DND-41 (cell line): ENCODE results near the gene SOX8.

ENCODE experiments used
- ATAC-seq: fragments of 200-7000 bp; cut with Tn5 transposase; 3 replicates; pipeline ENCODE4 v1.9.1; 2021; ENCODE audit warnings: low read depth; ENCODE audit not compliant: insufficient read depth
- DNase-seq: peaks from one replicate; pipeline ENCODE4 v3.0.0-alpha.2; 2020
- H2AFZ ChIP-seq: 2 replicates; pipeline ENCODE4 v1.6.0; 2012; ENCODE audit warnings: low read depth, low read length
- H3K27ac ChIP-seq: 2 replicates; pipeline ENCODE4 v1.5.1; 2012; ENCODE audit warnings: low read length, inconsistent platforms
- H3K27me3 ChIP-seq: fragments of 200-600 bp; sonication (generic); 2 replicates; pipeline ENCODE4 v1.6.0; 2012; ENCODE audit warnings: low read length, mild to moderate bottlenecking, inconsistent platforms; ENCODE audit not compliant: insufficient read depth, poor library complexity
- H3K36me3 ChIP-seq: 2 replicates; pipeline ENCODE4 v1.5.1; 2012; ENCODE audit warnings: low read length, inconsistent platforms; ENCODE audit not compliant: insufficient read depth
- H3K4me1 ChIP-seq: 2 replicates; pipeline ENCODE4 v1.5.1; 2012; ENCODE audit warnings: mild to moderate bottlenecking, low read length; ENCODE audit not compliant: insufficient read depth
- H3K4me2 ChIP-seq: 2 replicates; pipeline ENCODE4 v1.6.0; 2012; ENCODE audit warnings: mild to moderate bottlenecking, moderate library complexity, low read length, inconsistent platforms; ENCODE audit not compliant: insufficient read depth
- H3K4me3 ChIP-seq, 2 experiments: fragments of 200-600 bp in 1 of 2; shearing (Covaris generic) in 1 of 2; 2 replicates each; pipeline ENCODE4 v1.5.1; 2012 to 2016; ENCODE audit warnings: inconsistent platforms in 2 of 2, low read length in 2 of 2, mild to moderate bottlenecking in 2 of 2, low read depth in 1 of 2, moderate library complexity in 1 of 2
- H3K79me2 ChIP-seq: 2 replicates; pipeline ENCODE4 v1.6.0; 2012; ENCODE audit warnings: low read length, inconsistent platforms; ENCODE audit not compliant: insufficient read depth
- H3K9ac ChIP-seq: 2 replicates; pipeline ENCODE4 v1.6.0; 2012; ENCODE audit warnings: low read depth, mild to moderate bottlenecking, inconsistent platforms, low read length, moderate library complexity
- H3K9me3 ChIP-seq: 2 replicates; pipeline ENCODE4 v1.5.1; 2012; ENCODE audit warnings: low read length, moderate library complexity, mild to moderate bottlenecking, inconsistent platforms; ENCODE audit not compliant: insufficient read depth, severe bottlenecking
- H4K20me1 ChIP-seq: 2 replicates; pipeline ENCODE4 v1.6.0; 2012; ENCODE audit warnings: low read length; ENCODE audit not compliant: insufficient read depth
- CTCF ChIP-seq: IDR thresholded peaks from 2 replicates; pipeline ENCODE4 v1.5.1; 2012; ENCODE audit warnings: borderline replicate concordance, low read length, moderate library complexity, mild to moderate bottlenecking; ENCODE audit not compliant: poor library complexity, severe bottlenecking; ENCODE audit errors: extremely low read depth
- EZH2 ChIP-seq: IDR thresholded peaks from 3 replicates; pipeline ENCODE4 v1.6.1; 2012; ENCODE audit warnings: borderline replicate concordance, low read depth, mild to moderate bottlenecking, moderate library complexity, low read length, inconsistent platforms; ENCODE audit not compliant: severe bottlenecking

The SOX8 gene

DNA sequence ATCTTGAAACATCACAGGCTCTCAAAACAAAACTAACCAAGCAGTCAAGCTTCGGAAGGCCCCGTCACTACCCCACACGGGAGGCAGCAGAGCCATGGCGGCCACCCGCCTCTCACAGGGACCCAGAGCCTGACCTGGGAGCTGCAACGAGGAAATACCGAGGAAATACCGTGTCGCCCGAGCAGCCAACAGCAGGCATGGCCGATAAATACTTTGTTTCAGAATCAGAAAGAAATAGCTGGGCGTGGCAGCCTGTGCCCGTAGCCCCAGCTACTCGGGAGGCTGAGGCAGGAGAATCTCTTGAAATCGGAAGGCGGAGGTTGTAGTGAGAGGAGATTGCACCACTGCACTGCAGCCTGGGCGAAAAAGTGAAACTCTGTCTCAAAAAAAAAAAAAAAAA lies 17.7 kb upstream of the SOX8 start:
- DNase-seq (no peak), ATAC-seq (no peak)
- H3K9me3 ChIP-seq, result peaks cover 6% of the 10 kb centered on the region
- no peak for TF ChIP-seq EZH2
- TF ChIP-seq CTCF, result no peak
- no peak overlapping the region for H3K4me3 ChIP-seq
- no peak overlapping the region for H3K4me2 ChIP-seq
- H3K36me3 ChIP-seq, result peaks cover 35% of the 10 kb centered on the region
- peaks cover 16% of the 10 kb centered on the region for H4K20me1 ChIP-seq
- H3K4me1 ChIP-seq, result peaks cover 7% of the 10 kb centered on the region
- no peak overlapping the region for H3K27ac ChIP-seq
- H3K79me2 ChIP-seq, result peaks cover 31% of the 10 kb centered on the region
- no peak overlapping the region for H3K9ac ChIP-seq
- no peak overlapping the region for H2AFZ ChIP-seq
- no peaks in the 10 kb centered on the region for H3K27me3 ChIP-seq

DNA sequence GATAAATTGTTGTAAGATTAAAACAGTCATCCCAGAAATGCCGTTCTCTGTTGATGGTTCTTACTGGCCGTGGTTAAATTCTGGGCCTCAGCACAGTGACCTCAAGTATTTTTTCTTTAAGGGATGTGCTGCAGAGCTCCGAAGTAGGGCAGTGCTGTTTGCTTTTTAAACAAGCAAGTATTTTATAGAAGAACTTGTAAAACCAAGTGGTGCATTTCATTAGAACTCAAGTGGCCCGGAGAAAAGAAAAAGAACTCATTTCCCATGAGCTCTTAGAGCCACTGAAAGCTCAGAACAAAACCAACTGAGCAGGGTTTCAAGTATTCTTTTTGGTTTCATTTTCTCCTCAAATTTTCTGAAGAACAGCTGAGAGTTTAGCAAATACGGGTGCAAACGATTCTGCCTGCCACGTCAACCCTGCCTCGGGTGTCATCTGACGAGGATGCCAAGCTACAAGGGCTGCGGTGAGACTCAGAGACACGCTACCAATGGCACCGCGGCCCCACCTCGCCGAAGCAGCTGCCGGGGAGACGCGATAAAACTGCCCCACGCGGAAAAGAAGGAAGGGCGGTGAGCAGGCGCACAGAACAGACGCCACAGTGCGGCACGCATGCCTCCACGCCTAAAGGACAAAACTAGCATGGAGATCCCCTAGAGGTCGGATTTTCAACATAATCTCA lies 17.1 kb upstream of the SOX8 start:
- no peak overlapping the region for H3K27ac ChIP-seq
- H3K79me2 ChIP-seq, result peaks cover 34% of the 10 kb centered on the region
- H3K36me3 ChIP-seq, result peaks cover 39% of the 10 kb centered on the region
- TF ChIP-seq CTCF, result no peak
- no peak for TF ChIP-seq EZH2
- H3K4me3 ChIP-seq, result no peak overlapping the region
- DNase-seq, result no peak
- H3K4me1 ChIP-seq, result peaks cover 13% of the 10 kb centered on the region
- H4K20me1 ChIP-seq, result peaks cover 13% of the 10 kb centered on the region
- H3K9me3 ChIP-seq, result peaks cover 6% of the 10 kb centered on the region
- no peak overlapping the region for H3K9ac ChIP-seq
- H2AFZ ChIP-seq, result no peak overlapping the region
- no peaks in the 10 kb centered on the region for H3K27me3 ChIP-seq
- no peak for ATAC-seq
- no peak overlapping the region for H3K4me2 ChIP-seq

DNA sequence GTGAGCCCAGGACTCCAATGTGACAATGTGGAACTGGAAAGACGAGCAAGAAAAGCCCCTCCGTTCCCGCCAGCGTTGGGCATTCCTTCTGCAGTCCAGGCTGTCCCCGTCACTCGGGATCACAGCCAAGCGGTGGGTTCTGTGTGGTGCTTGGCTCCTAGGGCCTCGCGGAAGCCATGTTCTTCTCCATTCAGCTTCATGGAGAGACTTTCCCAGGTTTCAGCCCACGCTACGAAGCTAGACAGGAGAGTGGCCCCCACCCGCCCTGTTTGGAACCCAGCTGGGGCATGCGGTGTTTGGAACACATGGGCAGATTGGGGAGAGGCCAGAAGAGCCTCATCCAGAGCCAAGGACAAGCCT lies 16.6 kb upstream of the SOX8 start:
- peaks cover 18% of the 10 kb centered on the region for H3K4me1 ChIP-seq

GRCh38 chr16:965487-965886 lies 16.1 kb upstream of the SOX8 start:
- TF ChIP-seq EZH2, result no peak
- no peak for TF ChIP-seq CTCF
- H3K4me1 ChIP-seq, result peaks cover 19% of the 10 kb centered on the region
- peaks cover 9% of the 10 kb centered on the region for H4K20me1 ChIP-seq
- peaks cover 44% of the 10 kb centered on the region for H3K79me2 ChIP-seq
- no peak overlapping the region for H2AFZ ChIP-seq
- H3K4me2 ChIP-seq, result no peak overlapping the region
- DNase-seq (no peak), ATAC-seq (no peak)
- peaks cover 6% of the 10 kb centered on the region for H3K9me3 ChIP-seq
- H3K4me3 ChIP-seq, result no peak overlapping the region
- no peak overlapping the region for H3K27ac ChIP-seq
- H3K36me3 ChIP-seq, result peaks cover 41% of the 10 kb centered on the region
- no peaks in the 10 kb centered on the region for H3K27me3 ChIP-seq
- no peak overlapping the region for H3K9ac ChIP-seq

More for the DNA sequence above, 16.6 kb upstream of the SOX8 start:
- no peak for ATAC-seq
- H4K20me1 ChIP-seq, result peaks cover 9% of the 10 kb centered on the region
- TF ChIP-seq EZH2, result no peak
- H3K36me3 ChIP-seq, result peaks cover 41% of the 10 kb centered on the region
- no peak for DNase-seq
- H3K9ac ChIP-seq, result no peak overlapping the region
- H3K27ac ChIP-seq, result no peak overlapping the region
- peaks cover 39% of the 10 kb centered on the region for H3K79me2 ChIP-seq
- H3K4me3 ChIP-seq, result no peak overlapping the region
- no peak overlapping the region for H2AFZ ChIP-seq
- no peaks in the 10 kb centered on the region for H3K27me3 ChIP-seq
- peaks cover 6% of the 10 kb centered on the region for H3K9me3 ChIP-seq
- H3K4me2 ChIP-seq, result no peak overlapping the region
